Heart right ventricle (tissue), 16 donors: Measurements from ENCODE around the gene RBFOX2. TPM values are rescaled to one million over a fixed set of nuclear protein-coding genes. Genes with fewer than 3 reads are reported as not detected.

Source experiments
- ATAC-seq, 8 donors: fragments of 200-7000 bp; cut with Tn5 transposase; one replicate each; pipeline ENCODE4 v1.9.1; 2020; ENCODE audit warnings: mild to moderate bottlenecking in 8 of 8, moderate library complexity in 8 of 8, moderate number of reproducible peaks in 1 of 8
- DNase-seq, 2 donors: peaks; one replicate each; pipeline ENCODE4 v3.0.0-alpha.2; 2020
- H3K27ac ChIP-seq, 10 donors: fragments of 200-600 bp; sonication (generic) in 2 of 10; one replicate each; pipeline versions ENCODE4 v1.5.0 to v1.8.0; 2020 to 2022; ENCODE audit warnings: mild to moderate bottlenecking in 3 of 10
- H3K27me3 ChIP-seq, 7 donors: fragments of 200-600 bp; one replicate each; pipeline ENCODE4 v1.8.0; 2021 to 2022; ENCODE audit warnings: mild to moderate bottlenecking in 2 of 7
- H3K36me3 ChIP-seq, 9 donors: fragments of 200-600 bp; sonication (generic) in 1 of 9; one replicate each; pipeline versions ENCODE4 v1.5.0 to v1.8.0; 2020 to 2022; ENCODE audit warnings: mild to moderate bottlenecking in 2 of 9
- H3K4me1 ChIP-seq, 9 donors: fragments of 200-600 bp; sonication (generic) in 1 of 9; one replicate each; pipeline versions ENCODE4 v1.5.0 to v1.8.0; 2020 to 2022; ENCODE audit warnings: mild to moderate bottlenecking in 4 of 9
- H3K4me3 ChIP-seq, 10 donors: fragments of 200-600 bp; sonication (generic) in 2 of 10; one replicate each; pipeline versions ENCODE4 v1.5.0 to v1.8.0; 2020 to 2022; ENCODE audit warnings: mild to moderate bottlenecking in 7 of 10, moderate library complexity in 2 of 10
- H3K9me3 ChIP-seq, 11 donors: fragments of 200-600 bp in 10 of 11; sonication (generic) in 2 of 11; one replicate each; pipeline versions ENCODE4 v1.5.0 to v1.8.0; 2013 to 2022; ENCODE audit warnings: mild to moderate bottlenecking in 2 of 11, control low read depth in 1 of 11, moderate library complexity in 1 of 11
- CTCF ChIP-seq, 9 donors: fragments of 200-600 bp; sonication (generic) in 2 of 9; IDR thresholded peaks; one replicate each; pipeline versions ENCODE4 v1.5.0 to v1.8.0; 2021 to 2022; ENCODE audit warnings: antibody characterized with exemption in 9 of 9, mild to moderate bottlenecking in 5 of 9, moderate library complexity in 1 of 9
- WGBS, 2 donors: extraction: QIAGEN DNeasy Blood & Tissue Kit; methylation state at CpG; one replicate each; pipeline ENCODE4 v1.1.7; 2013; ENCODE audit warnings: inconsistent platforms in 1 of 2; 5-methylcytosine and 5-hydroxymethylcytosine counted together
- intact Hi-C, 10 donors: fragments of 100-400 bp; cut with DNase I; formaldehyde crosslinking; loops; one replicate each; pipeline versions ENCODE4 v1.11.1 to v1.14.2; 2022
- polyA plus RNA-seq, 2 donors: library from polyadenylated mRNA; stranded (reverse); fragments of 200-250 nt; gene quantifications; one replicate each; pipeline ENCODE4 v1.2.3, GENCODE V29; 2013
- total RNA-seq, 10 donors: library from RNA; stranded (reverse); fragmentation: NEBNext Ultra II Directional in 3 of 10; extraction: Animal tissue kit (Norgen Biotek cat#: 25700) in 3 of 10; gene quantifications; one replicate each; pipeline versions ENCODE4 v1.2.1 to v1.2.4, GENCODE V29; 2021 to 2023
- donor health status: Arrhythmogenic right ventricular cardiomyopathy.
- donor health status: ischemic (EF 13 %, LVEDD 7.1; RV severe dilation, severe dysfunction).
- donor health status: healthy with polysubstance abuse.
- donor health status: DM: no; HTN: yes; CAD: no.
- donor health status: DM: no; HTN: no; CAD: no.
- donor health status: ischemic (EF 25% LVEDD 6.9; RV normal size, moderate dysfunction).
- donor health status: ischemic (EF 25% LVEDD 5.7; RV mildly dilated, moderate dysfunction).
- donor health status: healthy.
- donor health status: DM: yes; HTN: yes; CAD: no.
- donor health status: Ischemic cardiomyopathy.
- donor health status: ischemic (EF 35%, LVEDD 5.7; RV mildly dilated, moderate dysfunction).
- donor health status: nonischemic (EF 11% LVEDD 7.7; RV severe dilation, severe dysfunction).
- donor health status: DM: yes; HTN: yes; CAD: no.
- donor health status: PGD.
- donor health status: ischemic (EF 29% LVEDD 5.4; RV normal size, mild dysfunction).
- donor health status: nonischemic (EF 23%, LVEDD 6.1; RV moderate dilation, normal function).

RBFOX2 gene
- total and polyA plus RNA-seq, 12 donors, result 18.0 to 105 (median 90.4) TPM

GRCh38 chr22:35972559-35972958 is 56.1 kb downstream of the RBFOX2 start:
- intact Hi-C loops, result loop anchor here in 2 of 10 donors (5.0 to 10.0 kb wide), 2 partner anchors 52 to 55 kb away; partner anchors contain the start of gene RBFOX2 (in 2 of the 2)
- WGBS, 2 donors, result 79 to 90% methylated on average over 1 of the region's 1 CpG
- H3K9me3 ChIP-seq, result no peaks in the 10 kb centered on the region
- H3K4me3 ChIP-seq, result no peak overlapping the region
- H3K4me1 ChIP-seq, result peaks cover 17 to 92% (median 55%) of the 10 kb centered on the region in 9 donors
- ATAC-seq (peak in 1 of 8 donors; percentile 20), DNase-seq (no peak)
- TF ChIP-seq CTCF (IDR thresholded peaks at IDR 0.05), result no peak
- no peaks in the 10 kb centered on the region for H3K36me3 ChIP-seq
- no peaks in the 10 kb centered on the region for H3K27me3 ChIP-seq
- peak overlapping the region in 8 of 10 donors; percentile 41 to 87 (median 71) for H3K27ac ChIP-seq

- no peak overlapping the region for H3K4me3 ChIP-seq
- no peaks in the 10 kb centered on the region for H3K9me3 ChIP-seq
- no peaks in the 10 kb centered on the region for H3K27me3 ChIP-seq
- WGBS, 2 donors, result 44 to 55% methylated on average over 3 of the region's 3 CpGs
- ATAC-seq (peak in 7 of 8 donors; percentile 60 to 85 (median 77)), DNase-seq (peak in 1 of 2 donors; percentile 36)
- no peaks in the 10 kb centered on the region for H3K36me3 ChIP-seq
- no peak for TF ChIP-seq CTCF (IDR thresholded peaks at IDR 0.05)
- intact Hi-C loops, result loop anchor here in 2 of 10 donors (5.0 to 10.0 kb wide), 2 partner anchors 53 to 56 kb away; partner anchors contain the start of gene RBFOX2 (in 2 of the 2)
- peak overlapping the region; percentile 18 to 87 (median 66) for H3K27ac ChIP-seq
- H3K4me1 ChIP-seq, result peaks cover 17 to 95% (median 61%) of the 10 kb centered on the region in 9 donors
Observed at GRCh38 chr22:35971456-35972119, 57.0 kb downstream of the RBFOX2 start.

- Histone ChIP-seq H3K27me3 (no peaks in the 10 kb centered on the region), H3K9me3 (no peaks in the 10 kb centered on the region), H3K36me3 (no peaks in the 10 kb centered on the region), H3K27ac (peak overlapping the region in 9 of 10 donors; percentile 18 to 87 (median 69)), H3K4me3 (no peak overlapping the region), H3K4me1 (peaks cover 17 to 88% (median 61%) of the 10 kb centered on the region in 9 donors)
- ATAC-seq (no peak), DNase-seq (no peak)
- intact Hi-C loops, result loop anchor here in 2 of 10 donors (5.0 to 10.0 kb wide), 2 partner anchors 54 to 56 kb away; partner anchors contain the start of gene RBFOX2 (in 2 of the 2)
- WGBS, 2 donors, result 68 to 78% methylated on average over 4 of the region's 4 CpGs
- TF ChIP-seq CTCF (IDR thresholded peaks at IDR 0.05), result no peak
Observed at GRCh38 chr22:35970616-35971455, 57.8 kb downstream of the RBFOX2 start.

DNA sequence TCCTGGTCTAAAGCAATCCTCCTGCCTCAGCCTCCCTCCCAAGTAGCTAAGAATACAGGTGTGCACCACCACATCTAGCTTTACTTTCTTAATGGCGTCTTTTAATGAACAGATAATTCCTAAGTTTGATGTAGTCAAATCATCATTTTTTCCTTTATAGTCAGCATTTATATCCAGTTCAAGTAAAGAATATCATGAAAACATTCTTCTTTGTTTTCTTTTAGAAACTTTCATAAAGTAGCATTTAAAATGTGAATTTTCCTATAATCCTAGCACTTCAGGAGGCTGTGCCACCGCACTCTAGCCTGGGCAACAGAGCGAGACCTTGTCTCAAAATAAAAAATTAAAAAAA is 61.6 kb downstream of the RBFOX2 start:
- ATAC-seq, result no peak
- peak overlapping the region in 2 of 10 donors; percentile 11 to 56 for H3K27ac ChIP-seq
- intact Hi-C loops, result loop anchor here in 1 of 10 donors (10.0 kb wide), 1 partner anchor 58 kb away; the partner anchor contains the start of gene RBFOX2

More for the DNA sequence above, 61.6 kb downstream of the RBFOX2 start:
- Histone ChIP-seq H3K36me3 (no peaks in the 10 kb centered on the region), H3K4me1 (peaks cover 2 to 65% (median 38%) of the 10 kb centered on the region in 9 donors), H3K27me3 (no peaks in the 10 kb centered on the region), H3K4me3 (no peak overlapping the region), H3K9me3 (no peaks in the 10 kb centered on the region)
- TF ChIP-seq CTCF (IDR thresholded peaks at IDR 0.05), result no peak
- 99% methylated on average over 3 of the region's 3 CpGs for whole genome bisulfite sequencing, 2 donors
- no peak for DNase-seq
